OCI-LY7 (cell line): ENCODE data around the gene PPP1R9A. TPM values are rescaled to one million over a fixed set of nuclear protein-coding genes. Genes with fewer than 3 reads are reported as not detected.

Source experiments
- BruUV-seq: library from RNA; stranded (reverse); fragments of 400-500 nt; replicated peaks from 2 replicates; lab custom pipeline; 2021; lab: Mats Ljungman, UMichigan
- CTCF ChIA-PET: fragments of 300-600 bp; sonication (Branson Sonifier 250); formaldehyde crosslinking; loops from one replicate; lab custom pipeline; 2022; ENCODE audit warnings: antibody characterized with exemption; ENCODE audit not compliant: unreplicated experiment; lab: Charles Lee
- POLR2A ChIA-PET: fragments of 300-600 bp; sonication (Branson Sonifier 250); formaldehyde crosslinking; loops from one replicate; lab custom pipeline; 2022; ENCODE audit warnings: antibody characterized with exemption; lab: Charles Lee
- DNase-seq: peaks from one replicate; pipeline ENCODE4 v3.0.0-alpha.2; 2015; ENCODE audit warnings: low spot score
- H2AFZ ChIP-seq: fragments of 200-600 bp; sonication (generic), shearing (Covaris generic); 2 replicates; pipeline ENCODE4 v1.6.1; 2014; ENCODE audit warnings: mild to moderate bottlenecking, antibody characterized with exemption, low read length, moderate library complexity
- H3K27ac ChIP-seq: fragments of 200-600 bp; sonication (generic); 2 replicates; pipeline ENCODE4 v1.5.1; 2014; ENCODE audit warnings: mixed run types, low read depth, mild to moderate bottlenecking, moderate library complexity, low read length, inconsistent platforms; ENCODE audit not compliant: poor library complexity, severe bottlenecking
- H3K36me3 ChIP-seq: fragments of 200-600 bp; sonication (generic); 2 replicates; pipeline ENCODE4 v1.6.1; 2014; ENCODE audit warnings: mild to moderate bottlenecking, antibody characterized with exemption, low read length, moderate library complexity, mixed read lengths; ENCODE audit not compliant: insufficient read depth
- H3K4me1 ChIP-seq: fragments of 200-600 bp; sonication (generic); 2 replicates; pipeline ENCODE4 v1.5.1; 2014; ENCODE audit warnings: mild to moderate bottlenecking, low read length; ENCODE audit not compliant: insufficient read depth, poor library complexity, severe bottlenecking
- H3K4me2 ChIP-seq: fragments of 200-600 bp; sonication (generic); 2 replicates; pipeline ENCODE4 v1.6.1; 2014; ENCODE audit warnings: mild to moderate bottlenecking, low read length
- H3K4me3 ChIP-seq: fragments of 200-600 bp; sonication (generic); 2 replicates; pipeline ENCODE4 v1.5.1; 2014; ENCODE audit warnings: mild to moderate bottlenecking, low read depth, low read length; ENCODE audit not compliant: poor library complexity, severe bottlenecking
- H3K79me2 ChIP-seq: fragments of 200-600 bp; sonication (generic); 2 replicates; pipeline ENCODE4 v1.6.1; 2016; ENCODE audit warnings: low read depth, mild to moderate bottlenecking, low read length, moderate library complexity, mixed read lengths; ENCODE audit not compliant: insufficient read depth
- H3K9me2 ChIP-seq: fragments of 200-600 bp; sonication (generic); 2 replicates; pipeline ENCODE4 v1.6.1; 2016; ENCODE audit warnings: mild to moderate bottlenecking, low read length, mixed read lengths; ENCODE audit not compliant: insufficient read depth
- H3K9me3 ChIP-seq: fragments of 200-600 bp; sonication (generic); 2 replicates; pipeline ENCODE4 v1.6.1; 2014; ENCODE audit warnings: mild to moderate bottlenecking, mixed run types, low read length, mixed read lengths
- H4K20me1 ChIP-seq: fragments of 200-600 bp; sonication (generic); 2 replicates; pipeline ENCODE4 v1.6.1; 2014; ENCODE audit warnings: mild to moderate bottlenecking, antibody characterized with exemption, low read length, moderate library complexity, mixed read lengths; ENCODE audit not compliant: insufficient read depth
- EZH2phosphoT487 ChIP-seq: fragments of 200-600 bp; sonication (generic); IDR thresholded peaks from 2 replicates; pipeline ENCODE4 v1.6.1; 2018; ENCODE audit warnings: low read depth, borderline replicate concordance, mild to moderate bottlenecking, mixed run types, antibody characterized with exemption, low read length, moderate library complexity, mixed read lengths
- intact Hi-C: fragments of 100-400 bp; cut with micrococcal nuclease; formaldehyde crosslinking; loops from one replicate; pipeline ENCODE4 v1.10.0; 2022; ENCODE audit not compliant: unreplicated experiment
- total RNA-seq, 2 experiments: library from RNA; depleted of rRNA in 1 of 2; stranded (reverse); fragments of >200 nt in 1 of 2; shearing (Covaris generic) in 1 of 2; gene quantifications; 2 replicates each; pipeline ENCODE4 v1.2.3, GENCODE V29; 2014 to 2022
- TF ChIP-seq, protein P1 (sequence below): fragments of 200-600 bp; sonication (generic); conservative IDR thresholded peaks from 2 replicates; pipeline ENCODE4 v1.5.1; 2014; ENCODE audit warnings: mild to moderate bottlenecking, antibody characterized with exemption, low read length, moderate library complexity, mixed read lengths

Gene PPP1R9A
- total RNA-seq, 2 experiments from 2014 or later = not detected

DNA sequence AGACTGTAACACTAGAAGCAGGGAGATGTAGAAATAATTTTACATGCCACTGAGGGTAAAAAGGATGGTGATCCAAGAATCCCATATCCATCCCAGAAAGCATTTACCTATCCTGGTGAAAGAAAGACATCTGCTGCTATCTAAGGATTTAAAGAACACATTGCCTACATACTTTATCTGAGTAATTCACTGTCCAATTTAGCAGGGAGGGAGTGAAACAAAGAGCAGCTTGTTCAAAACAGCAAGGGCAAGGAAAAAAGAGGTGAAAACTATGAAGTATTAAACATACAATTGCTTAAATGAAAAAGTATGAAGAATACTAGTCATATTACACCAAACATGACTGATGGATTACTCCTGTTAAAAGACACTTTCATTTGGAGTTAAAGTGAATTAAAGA lies 206.2 kb downstream of the PPP1R9A start:
- no peaks in the 10 kb centered on the region for H3K9me2 ChIP-seq
- no peaks in the 10 kb centered on the region for H3K4me1 ChIP-seq
- H3K27ac ChIP-seq = no peak overlapping the region
- no TSS peak for BruUV-seq
- H3K36me3 ChIP-seq = no peaks in the 10 kb centered on the region
- no peaks in the 10 kb centered on the region for H3K9me3 ChIP-seq
- no peak overlapping the region for H2AFZ ChIP-seq
- H3K4me3 ChIP-seq = no peak overlapping the region
- no peaks in the 10 kb centered on the region for H3K79me2 ChIP-seq
- DNase-seq = no peak
- TF ChIP-seq, protein P1, sequence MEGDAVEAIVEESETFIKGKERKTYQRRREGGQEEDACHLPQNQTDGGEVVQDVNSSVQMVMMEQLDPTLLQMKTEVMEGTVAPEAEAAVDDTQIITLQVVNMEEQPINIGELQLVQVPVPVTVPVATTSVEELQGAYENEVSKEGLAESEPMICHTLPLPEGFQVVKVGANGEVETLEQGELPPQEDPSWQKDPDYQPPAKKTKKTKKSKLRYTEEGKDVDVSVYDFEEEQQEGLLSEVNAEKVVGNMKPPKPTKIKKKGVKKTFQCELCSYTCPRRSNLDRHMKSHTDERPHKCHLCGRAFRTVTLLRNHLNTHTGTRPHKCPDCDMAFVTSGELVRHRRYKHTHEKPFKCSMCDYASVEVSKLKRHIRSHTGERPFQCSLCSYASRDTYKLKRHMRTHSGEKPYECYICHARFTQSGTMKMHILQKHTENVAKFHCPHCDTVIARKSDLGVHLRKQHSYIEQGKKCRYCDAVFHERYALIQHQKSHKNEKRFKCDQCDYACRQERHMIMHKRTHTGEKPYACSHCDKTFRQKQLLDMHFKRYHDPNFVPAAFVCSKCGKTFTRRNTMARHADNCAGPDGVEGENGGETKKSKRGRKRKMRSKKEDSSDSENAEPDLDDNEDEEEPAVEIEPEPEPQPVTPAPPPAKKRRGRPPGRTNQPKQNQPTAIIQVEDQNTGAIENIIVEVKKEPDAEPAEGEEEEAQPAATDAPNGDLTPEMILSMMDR = no peak
- no peak for TF ChIP-seq EZH2phosphoT487
- intact Hi-C loops = no loop called here
- CTCF ChIA-PET = no interaction called here
- H3K4me2 ChIP-seq = no peak overlapping the region
- POLR2A ChIA-PET = no interaction called here
- no peaks in the 10 kb centered on the region for H4K20me1 ChIP-seq

DNA sequence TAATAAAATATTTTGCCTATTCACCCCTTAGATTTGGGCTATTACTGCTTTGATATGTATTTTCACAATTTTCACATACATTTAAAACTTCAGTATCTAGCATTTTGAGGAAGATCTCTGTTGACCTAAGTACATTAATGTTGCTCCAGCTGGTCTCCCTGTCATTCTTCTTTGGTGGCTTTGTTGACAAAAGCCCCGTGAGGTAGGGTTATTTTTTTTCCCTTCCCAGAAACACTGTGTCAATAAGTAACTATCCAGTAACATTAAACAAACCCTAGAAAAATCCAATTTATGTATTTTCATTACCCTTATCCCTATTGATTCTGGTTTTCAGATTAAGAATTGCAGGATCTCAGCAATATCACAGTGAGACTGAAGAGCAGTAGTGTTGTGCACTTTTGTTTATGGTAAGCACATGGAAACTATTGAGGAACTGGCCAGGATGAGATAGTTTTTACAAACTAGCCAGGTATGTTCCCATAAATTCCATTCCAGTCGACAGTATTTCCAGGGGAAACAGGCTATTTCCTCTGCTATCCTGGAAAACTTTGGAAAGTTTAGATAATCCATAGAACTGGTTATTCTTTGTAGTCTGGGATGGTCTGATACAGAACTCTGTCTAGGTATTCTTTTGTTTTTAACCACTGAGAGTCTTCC lies 218.8 kb downstream of the PPP1R9A start:
- CTCF ChIA-PET = no interaction called here
- no peaks in the 10 kb centered on the region for H3K9me2 ChIP-seq
- H3K4me2 ChIP-seq = no peak overlapping the region
- no peaks in the 10 kb centered on the region for H4K20me1 ChIP-seq
- no peak for DNase-seq
- BruUV-seq = no TSS peak
- TF ChIP-seq, protein P1 = no peak
- no peak for TF ChIP-seq EZH2phosphoT487
- no peak overlapping the region for H3K27ac ChIP-seq
- H3K4me1 ChIP-seq = no peaks in the 10 kb centered on the region
- no peaks in the 10 kb centered on the region for H3K36me3 ChIP-seq
- no peaks in the 10 kb centered on the region for H3K9me3 ChIP-seq
- POLR2A ChIA-PET = no interaction called here
- intact Hi-C loops = no loop called here
- no peak overlapping the region for H3K4me3 ChIP-seq
- H2AFZ ChIP-seq = no peak overlapping the region
- no peaks in the 10 kb centered on the region for H3K79me2 ChIP-seq

DNA sequence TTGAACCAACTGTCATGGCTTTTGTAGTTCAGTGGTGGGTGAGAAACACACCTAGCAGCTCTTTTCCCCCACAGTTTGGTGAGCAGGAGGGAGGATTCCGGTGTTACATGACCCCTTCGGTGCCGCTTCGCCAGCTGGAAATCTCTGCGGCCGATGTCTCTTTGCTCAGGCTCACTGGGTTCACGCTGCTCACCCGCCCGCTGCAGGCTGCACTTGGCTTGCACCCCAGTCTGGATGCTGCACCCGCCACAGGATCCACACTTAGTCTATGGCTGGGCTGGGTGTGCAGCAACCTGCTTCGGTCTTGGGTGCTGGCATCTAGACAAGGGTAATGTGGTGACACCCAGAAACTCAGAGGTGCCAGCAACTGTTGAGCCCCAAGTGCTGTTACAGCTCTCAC lies 225.1 kb downstream of the PPP1R9A start:
- ChIA-PET POLR2A (no interaction called here), CTCF (no interaction called here)
- DNase-seq = no peak
- no peak overlapping the region for H3K27ac ChIP-seq
- no peaks in the 10 kb centered on the region for H4K20me1 ChIP-seq
- no peaks in the 10 kb centered on the region for H3K9me3 ChIP-seq
- H3K9me2 ChIP-seq = no peaks in the 10 kb centered on the region
- no TSS peak for BruUV-seq
- no peak for TF ChIP-seq EZH2phosphoT487
- TF ChIP-seq, protein P1 = no peak
- no peaks in the 10 kb centered on the region for H3K79me2 ChIP-seq
- no peaks in the 10 kb centered on the region for H3K36me3 ChIP-seq
- no peak overlapping the region for H3K4me2 ChIP-seq
- H2AFZ ChIP-seq = no peak overlapping the region
- H3K4me3 ChIP-seq = no peak overlapping the region
- no peaks in the 10 kb centered on the region for H3K4me1 ChIP-seq
- intact Hi-C loops = no loop called here
